ENCODE results near the gene ENPP7. TPM values are rescaled to one million over a fixed set of nuclear protein-coding genes. Genes with fewer than 3 reads are reported as not detected.
A peak's percentile ranks its signal among the peaks of the same experiment; 100 is the strongest.

Gene ENPP7
- total RNA-seq, 4 donors from 2014 or later: not detected

- Histone ChIP-seq H3K36me3 (no peaks in the 10 kb centered on the region), H3K4me1 (no peaks in the 10 kb centered on the region), H3K27me3 (peaks cover 3 to 8% (median 3%) of the 10 kb centered on the region in 3 donors), H3K27ac (no peak overlapping the region), H3K4me3 (no peak overlapping the region), H3K9me3 (no peaks in the 10 kb centered on the region)
- TF ChIP-seq CTCF (IDR thresholded peaks at IDR 0.05 in 4 of 5, conservative IDR thresholded peaks at IDR 0.05 in 1 of 5) (no peak), POLR2A (IDR thresholded peaks at IDR 0.05) (no peak)
- ATAC-seq (no peak), DNase-seq (no peak)
- in situ Hi-C loops (cut with MboI; ENCODE audit: low sequenced_read_pairs in 4 of 4): no loop called here
- intact Hi-C loops (cut with DNase I; ENCODE audit: low total_unique reads): no loop called here
Measured at GRCh38 chr17:79721993-79722671, 8.6 kb upstream of the ENPP7 start.

GRCh38 chr17:79722787-79723186 lies 8.0 kb upstream of the ENPP7 start:
- H3K27me3 ChIP-seq: peaks cover 0 to 8% (median 3%) of the 10 kb centered on the region in 3 donors
- ATAC-seq: no peak
- no peak for TF ChIP-seq CTCF (IDR thresholded peaks at IDR 0.05 in 4 of 5, conservative IDR thresholded peaks at IDR 0.05 in 1 of 5)
- no peak for TF ChIP-seq POLR2A (IDR thresholded peaks at IDR 0.05)
- no peak for DNase-seq
- H3K4me3 ChIP-seq: no peak overlapping the region
- H3K4me1 ChIP-seq: no peaks in the 10 kb centered on the region
- H3K36me3 ChIP-seq: no peaks in the 10 kb centered on the region
- H3K9me3 ChIP-seq: no peaks in the 10 kb centered on the region
- in situ Hi-C loops (cut with MboI; ENCODE audit: low sequenced_read_pairs in 4 of 4): no loop called here
- H3K27ac ChIP-seq: no peak overlapping the region
- intact Hi-C loops (cut with DNase I; ENCODE audit: low total_unique reads): no loop called here

GRCh38 chr17:79728169-79728907 lies 2.4 kb upstream of the ENPP7 start:
- in situ Hi-C loops (cut with MboI; ENCODE audit: low sequenced_read_pairs in 4 of 4): no loop called here
- Histone ChIP-seq H3K27me3 (no peaks in the 10 kb centered on the region), H3K36me3 (no peaks in the 10 kb centered on the region), H3K4me1 (no peaks in the 10 kb centered on the region), H3K27ac (no peak overlapping the region), H3K9me3 (no peaks in the 10 kb centered on the region), H3K4me3 (peak overlapping the region; percentile 7 to 77 (median 54))
- peak; percentile 65 to 77 for DNase-seq
- ATAC-seq: peak; percentile 86 to 97
- TF ChIP-seq CTCF (IDR thresholded peaks at IDR 0.05 in 4 of 5, conservative IDR thresholded peaks at IDR 0.05 in 1 of 5) (no peak), POLR2A (IDR thresholded peaks at IDR 0.05) (no peak)
- intact Hi-C loops (cut with DNase I; ENCODE audit: low total_unique reads): no loop called here

- in situ Hi-C loops (cut with MboI; ENCODE audit: low sequenced_read_pairs in 4 of 4): no loop called here
- ATAC-seq: peak in 1 of 2 donors; percentile 8
Measured at GRCh38 chr17:79728908-79729471, 1.8 kb upstream of the ENPP7 start.

More at GRCh38 chr17:79728908-79729471, 1.8 kb upstream of the ENPP7 start:
- TF ChIP-seq POLR2A (IDR thresholded peaks at IDR 0.05) (no peak), CTCF (IDR thresholded peaks at IDR 0.05 in 4 of 5, conservative IDR thresholded peaks at IDR 0.05 in 1 of 5) (no peak)
- Histone ChIP-seq H3K4me3 (peak overlapping the region in 3 of 4 donors; percentile 52 to 77 (median 56)), H3K36me3 (no peaks in the 10 kb centered on the region), H3K27ac (no peak overlapping the region), H3K4me1 (no peaks in the 10 kb centered on the region), H3K9me3 (no peaks in the 10 kb centered on the region), H3K27me3 (no peaks in the 10 kb centered on the region)
- intact Hi-C loops (cut with DNase I; ENCODE audit: low total_unique reads): no loop called here
- no peak for DNase-seq
